GM18870 (cell line): Measurements from ENCODE around the gene ERCC2.
"Not testable (repeated sequence)": the region's sequence is repeated elsewhere in the genome, so short reads cannot be mapped to it uniquely, and the experiment has no call there.

Experiments used
- ATAC-seq: cut with Tn5 transposase; IDR thresholded peaks from one replicate; pipeline ENCODE4 v1.9.1; 2021; ENCODE audit warnings: moderate library complexity; ENCODE audit not compliant: unreplicated experiment

ERCC2 gene

DNA sequence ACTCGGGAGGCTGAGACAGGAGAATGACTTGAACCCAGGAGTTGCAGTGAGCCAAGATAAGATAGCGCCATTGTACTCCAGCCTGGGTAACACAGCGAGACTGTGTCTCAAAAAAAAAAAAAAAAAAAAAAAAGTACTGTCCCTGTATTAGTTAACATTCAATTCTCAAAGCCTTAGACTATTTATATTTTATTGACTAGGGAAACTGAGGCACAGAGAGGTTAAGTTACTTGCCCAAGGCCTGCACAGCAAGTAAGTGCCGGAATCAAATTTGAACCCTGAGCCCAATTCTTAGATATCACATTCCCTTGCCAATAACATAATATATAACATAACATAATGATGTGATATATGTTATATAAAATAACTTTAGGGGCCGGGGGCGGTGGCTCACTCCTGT is 30.7 kb downstream of the ERCC2 start:
- ATAC-seq, result no peak

DNA sequence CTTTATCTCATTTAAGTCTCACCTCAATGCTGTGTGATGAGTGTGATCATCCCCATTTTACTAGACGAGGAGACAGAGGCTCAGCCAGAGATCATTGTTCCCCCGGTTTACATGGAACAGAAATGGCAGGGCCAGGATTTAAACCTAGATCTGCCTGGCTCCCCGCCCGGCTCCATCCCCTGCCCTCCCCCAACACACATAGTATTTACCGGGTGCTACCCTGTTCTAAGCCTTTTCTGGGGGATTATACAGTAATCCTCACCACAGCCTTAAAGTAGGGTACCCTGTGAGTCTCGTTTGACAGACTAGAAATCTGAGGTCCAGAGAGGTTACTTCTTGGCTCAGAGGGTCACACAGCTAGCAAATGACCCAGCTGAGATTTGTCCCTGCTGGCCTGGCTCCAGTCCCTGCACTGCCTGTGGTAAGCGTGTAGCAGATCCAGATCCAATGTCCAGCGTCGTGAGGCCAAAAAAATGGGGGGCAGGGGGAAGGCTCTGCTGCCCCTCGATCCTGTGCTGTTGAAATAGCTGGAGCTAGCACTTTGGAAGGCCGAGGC is 33.6 kb downstream of the ERCC2 start:
- no peak for ATAC-seq

DNA sequence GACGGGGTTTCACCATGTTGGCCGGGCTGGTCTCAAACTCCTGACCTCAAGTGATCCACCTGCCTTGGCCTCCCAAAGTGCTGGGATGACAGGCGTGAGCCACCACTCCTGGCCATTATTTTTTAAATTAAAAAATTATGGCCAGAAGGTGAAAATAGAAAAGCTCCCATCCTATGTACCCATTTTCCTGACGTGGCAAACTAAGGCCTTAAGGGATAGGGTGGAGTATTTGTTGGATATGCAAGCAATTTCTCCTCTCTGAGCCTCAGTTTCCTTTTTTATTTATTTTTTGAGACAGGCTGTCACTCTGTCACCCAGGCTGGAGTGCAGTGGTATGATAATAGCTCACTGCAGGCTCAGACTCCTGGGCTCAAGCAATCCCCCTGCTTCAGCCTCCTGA is 35.5 kb downstream of the ERCC2 start:
- not testable (repeated sequence) for ATAC-seq

DNA sequence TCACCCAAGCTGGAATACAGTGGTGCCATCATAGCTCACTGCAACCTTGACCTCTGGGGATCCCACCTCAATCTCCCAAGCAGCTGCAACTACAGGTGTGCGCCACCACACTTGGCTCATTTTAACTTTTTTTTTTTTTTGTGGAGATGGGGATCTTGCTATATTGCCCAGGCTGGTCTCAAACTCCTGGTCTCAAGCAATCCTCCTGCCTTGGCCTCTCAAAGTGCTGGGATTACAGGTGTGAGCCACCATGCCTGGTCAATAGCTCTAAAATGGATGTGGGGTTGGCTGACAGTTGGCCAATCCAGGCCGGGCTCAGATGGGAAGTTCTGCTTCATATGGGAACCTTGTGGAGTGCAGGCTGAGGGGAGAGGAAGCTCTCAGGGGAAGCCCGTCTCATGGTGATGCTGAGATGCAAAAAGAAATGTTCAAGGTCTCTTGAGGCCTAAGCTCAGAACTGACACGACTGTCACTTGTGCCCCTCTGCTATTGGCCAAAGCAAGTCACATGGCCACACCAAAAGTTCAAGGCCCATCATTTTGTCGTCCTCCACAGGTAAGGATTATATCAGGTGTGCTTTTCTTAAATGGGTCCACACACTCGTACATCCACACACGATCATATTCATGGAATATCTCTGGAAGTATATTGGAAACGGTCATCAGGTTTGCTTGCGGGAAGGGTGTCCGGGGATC is 36.6 kb downstream of the ERCC2 start:
- no peak for ATAC-seq

DNA sequence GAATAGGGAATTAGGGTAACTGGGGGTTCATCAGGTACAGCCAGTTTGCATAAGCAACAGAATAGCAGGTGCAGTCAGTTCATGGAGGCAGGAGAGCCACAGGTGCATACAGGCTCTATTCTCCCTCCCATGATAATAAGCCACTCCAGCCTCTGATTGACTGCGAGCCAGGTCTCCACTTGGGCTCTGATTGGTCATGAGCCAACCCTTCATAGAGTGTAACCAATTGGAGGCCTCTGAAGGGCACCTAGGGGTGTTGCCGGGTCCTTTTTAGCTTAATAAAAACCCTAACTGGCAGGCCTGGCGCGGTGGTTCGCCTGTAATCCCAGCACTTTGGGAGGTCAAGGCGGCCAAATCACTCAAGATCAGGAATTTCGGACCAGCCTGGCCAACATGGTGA is 39.0 kb downstream of the ERCC2 start:
- no peak for ATAC-seq

DNA sequence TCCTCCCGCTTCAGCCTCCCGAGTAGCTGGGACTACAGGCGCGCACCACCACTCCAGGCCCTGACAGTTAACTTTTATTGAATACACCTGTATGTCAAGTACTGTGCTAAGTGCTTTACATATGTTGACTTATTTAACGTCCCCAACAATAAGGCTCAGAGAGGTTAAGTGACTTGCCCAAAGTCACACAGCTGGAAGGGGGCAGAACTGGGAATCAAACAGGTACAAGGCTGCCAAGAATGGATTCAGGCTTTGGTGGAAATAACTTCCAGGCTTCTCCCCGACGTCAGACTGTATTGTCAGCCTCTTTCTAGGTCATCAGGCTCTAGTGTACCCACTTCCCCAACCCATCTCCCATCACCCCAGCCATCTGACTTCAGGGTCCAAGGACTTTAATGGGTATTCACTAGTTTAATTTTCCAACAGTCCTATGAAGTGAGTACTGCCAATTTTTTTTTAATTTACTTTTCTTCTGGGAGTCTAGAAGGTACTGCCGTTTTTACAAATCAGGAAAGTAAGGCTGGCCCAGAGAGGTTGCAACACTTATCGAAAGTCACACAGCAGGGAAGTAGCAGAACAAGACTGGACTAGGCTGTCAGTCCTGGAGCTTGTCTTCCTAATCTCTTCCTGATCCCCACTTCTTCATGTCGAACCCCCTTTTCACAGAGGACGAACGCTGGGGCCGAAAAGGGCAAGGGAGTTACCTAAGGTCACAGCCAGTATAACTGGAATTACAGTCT is 42.8 kb downstream of the ERCC2 start:
- ATAC-seq, result no peak

DNA sequence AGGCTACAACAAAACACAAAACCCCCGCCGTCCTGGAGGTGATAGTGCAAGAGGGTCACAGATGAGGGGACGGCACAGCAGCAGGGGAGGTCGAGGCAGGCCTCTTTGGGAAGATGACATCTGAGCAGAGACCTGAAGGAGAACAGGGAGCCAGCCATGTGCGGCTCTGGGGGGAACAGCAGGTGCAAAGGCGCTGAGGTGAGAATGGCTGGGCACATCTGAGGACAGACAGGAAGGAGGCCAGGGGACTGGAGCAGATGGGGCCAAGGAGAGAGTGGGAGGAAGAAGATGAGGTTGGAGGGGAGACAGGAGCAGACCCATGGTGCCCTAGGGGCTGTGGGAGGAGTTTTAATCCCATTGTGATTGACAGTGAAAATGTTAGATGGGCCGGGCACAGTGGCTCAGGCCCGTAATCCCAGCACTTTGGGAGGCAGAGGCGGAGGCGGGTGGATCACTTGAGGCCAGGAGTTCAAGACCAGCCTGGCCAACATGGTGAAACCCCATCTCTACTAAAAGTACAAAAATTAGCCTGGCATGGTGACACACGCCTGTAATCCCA is 45.9 kb downstream of the ERCC2 start:
- no peak for ATAC-seq

DNA sequence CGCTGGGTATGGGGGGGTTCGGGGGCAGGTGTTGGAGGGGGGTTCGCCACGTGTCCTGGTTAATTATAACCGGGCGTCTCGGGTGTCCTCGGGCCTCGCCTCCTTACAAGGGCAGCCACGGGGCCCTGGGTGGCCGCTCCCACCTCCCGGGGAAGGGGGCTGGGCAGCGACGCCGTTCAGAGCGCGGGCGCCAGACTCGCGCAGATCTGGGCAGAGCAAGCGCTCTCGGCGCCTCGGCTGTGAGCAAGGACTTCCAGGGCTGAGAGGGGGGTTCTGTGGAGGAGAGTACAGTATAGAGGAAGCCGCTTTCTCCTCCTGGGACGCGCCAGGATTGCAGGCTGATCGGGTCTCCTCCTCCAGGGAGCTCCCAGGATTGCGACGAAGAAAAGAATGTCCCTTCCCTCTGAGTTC is 46.7 kb downstream of the ERCC2 start:
- ATAC-seq, result no peak

DNA sequence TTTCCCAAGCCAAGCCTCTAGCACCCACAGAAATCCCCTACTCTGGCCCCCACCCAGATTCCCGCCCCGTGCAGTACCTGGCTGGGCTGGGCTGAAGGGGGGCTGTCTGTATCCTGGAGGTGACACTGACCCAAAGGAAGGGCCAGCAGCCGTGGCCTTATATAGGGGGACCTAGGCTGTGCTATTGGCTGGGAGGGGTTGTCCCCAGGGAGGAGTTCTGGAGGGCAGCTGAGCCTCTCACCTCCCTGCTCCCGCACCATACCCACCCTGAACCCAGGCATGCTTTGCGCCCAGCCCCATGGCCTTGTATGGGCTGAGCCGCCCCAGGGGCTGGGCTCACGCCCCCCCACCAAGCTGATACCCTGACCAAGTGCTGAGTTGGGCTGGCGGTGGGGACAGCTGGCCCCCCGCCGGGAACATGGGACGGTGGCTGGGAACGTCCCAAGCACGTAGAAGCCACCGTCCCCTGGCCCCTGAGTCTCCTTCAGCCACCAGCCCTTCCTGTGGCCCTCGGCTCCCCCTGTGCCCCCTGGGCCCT is 47.6 kb downstream of the ERCC2 start, which contains the start of gene CKM:
Gene CKM, minus strand, starts transcription at position 132 of the 538 bp plus-strand sequence. CDS start 3,162 bp downstream, outside the sequence.
- no peak for ATAC-seq

DNA sequence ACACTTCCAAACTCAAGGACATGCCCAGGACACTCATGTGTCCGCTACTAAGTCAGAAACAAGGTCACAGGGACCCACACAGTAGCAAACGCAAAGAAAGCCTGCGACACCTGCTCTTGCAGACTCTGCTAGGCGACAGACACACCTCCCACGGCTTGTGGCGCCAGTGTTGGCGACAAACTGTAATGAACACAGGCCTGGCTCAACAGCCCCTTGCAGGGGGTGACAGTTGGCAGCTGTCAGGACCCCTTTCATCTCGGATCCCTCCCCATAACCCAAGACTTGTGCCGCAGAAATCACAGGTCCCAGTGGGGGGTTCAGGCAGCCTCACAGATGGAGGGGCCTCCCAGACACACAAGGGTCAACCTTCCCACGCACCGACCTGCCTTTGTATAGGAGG is 48.1 kb downstream of the ERCC2 start:
- no peak for ATAC-seq

DNA sequence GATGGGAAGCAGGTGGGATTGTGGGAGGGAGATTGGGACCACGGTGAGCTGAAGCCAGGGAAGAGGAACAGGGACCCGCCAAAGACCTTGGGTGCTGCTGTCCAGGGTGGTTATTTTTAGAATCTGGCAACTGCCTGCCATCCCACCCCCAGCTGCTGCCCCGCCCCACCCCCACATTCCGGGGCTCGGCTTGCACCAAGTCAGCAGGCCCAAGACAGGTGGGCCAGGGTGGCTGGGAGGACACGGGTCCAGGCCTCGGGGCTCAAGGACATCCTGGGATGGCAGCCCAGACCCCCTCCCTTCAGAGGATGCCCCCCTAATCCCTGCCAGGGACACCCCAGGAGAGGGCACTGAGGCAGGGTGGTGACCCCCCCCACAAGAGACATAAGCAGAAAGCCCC is 48.5 kb downstream of the ERCC2 start:
- no peak for ATAC-seq

DNA sequence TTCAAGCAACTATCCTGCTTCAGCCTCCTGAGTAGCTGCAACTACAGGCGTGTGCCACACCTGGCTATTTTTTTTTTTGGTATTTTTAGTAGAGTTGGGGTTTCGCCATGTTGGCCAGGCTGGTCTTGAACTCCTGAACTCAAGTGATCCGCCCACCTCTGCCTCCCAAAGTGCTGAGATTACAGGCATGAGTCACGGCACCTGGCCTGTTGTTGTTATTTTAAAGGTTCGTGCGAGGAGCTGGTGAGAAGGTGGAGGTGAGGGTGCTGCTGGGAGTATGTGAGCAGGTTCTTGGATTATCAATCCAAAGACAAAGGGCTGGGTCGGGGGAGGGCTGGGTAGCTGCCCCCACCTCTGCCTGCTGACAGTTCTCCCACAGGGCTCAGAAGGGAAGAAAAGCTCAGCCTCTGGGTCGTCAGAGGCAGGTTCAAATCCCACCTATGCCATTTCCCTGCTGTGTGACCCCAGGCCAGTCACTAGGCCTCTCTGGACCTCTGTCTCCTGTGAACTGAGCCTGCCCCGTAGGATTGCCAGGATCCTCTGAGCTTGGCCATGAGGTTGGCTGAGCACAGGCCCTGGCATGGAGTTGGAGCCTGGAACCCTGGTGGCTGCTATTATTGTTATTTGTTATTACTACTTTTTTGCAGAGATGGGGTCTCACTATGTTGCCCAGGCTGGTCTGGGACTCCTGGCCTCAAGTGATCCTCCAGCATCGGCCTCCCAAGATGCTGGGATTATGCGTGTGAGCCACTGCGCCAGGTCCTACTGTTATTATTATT is 49.2 kb downstream of the ERCC2 start:
- no peak for ATAC-seq

DNA sequence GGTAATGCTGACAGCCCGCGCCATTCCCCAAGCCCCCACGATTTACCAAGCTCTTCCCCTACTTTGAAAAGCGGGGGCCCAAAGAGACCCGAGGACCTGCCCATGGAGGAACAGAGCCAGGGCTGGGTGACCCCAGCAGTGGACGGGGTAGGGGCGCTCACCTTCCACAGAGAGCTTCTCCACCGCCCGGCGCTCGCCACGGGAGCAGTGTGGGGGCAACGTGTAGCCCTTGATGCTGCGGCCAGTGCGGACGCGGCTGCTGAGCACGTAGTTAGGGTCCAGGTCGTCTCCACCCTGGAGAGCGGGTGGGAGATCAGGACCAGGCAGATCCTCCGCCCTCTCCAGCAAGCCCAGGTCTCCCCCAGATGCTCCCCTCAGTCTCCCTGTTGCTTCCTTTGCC is 55.1 kb downstream of the ERCC2 start:
- no peak for ATAC-seq

DNA sequence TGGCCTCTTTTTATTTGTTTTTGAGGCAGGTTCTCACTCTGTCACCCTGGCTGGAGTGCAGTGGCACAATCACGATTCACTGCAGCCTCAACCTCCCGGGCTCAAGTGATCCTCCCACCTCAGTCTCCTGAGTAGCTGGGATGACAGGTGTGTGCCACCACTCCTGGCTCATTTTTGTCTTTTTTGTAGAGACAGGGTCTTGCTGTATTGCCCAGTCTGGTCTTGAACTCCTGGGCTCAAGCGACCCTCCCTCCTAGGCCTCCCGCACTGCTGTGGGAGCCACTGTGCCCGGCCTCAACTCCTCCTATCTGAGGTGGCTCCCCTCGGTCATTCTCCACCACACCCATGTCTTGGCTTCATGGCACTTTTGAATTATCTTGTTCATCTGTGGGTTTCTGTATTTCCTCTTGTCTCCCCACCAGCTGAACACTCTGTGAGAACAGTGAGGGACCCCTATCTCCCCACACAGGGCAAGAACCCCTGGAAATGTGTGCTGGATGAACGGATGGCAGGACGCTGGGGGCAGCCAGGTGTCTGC is 55.6 kb downstream of the ERCC2 start:
- no peak for ATAC-seq

DNA sequence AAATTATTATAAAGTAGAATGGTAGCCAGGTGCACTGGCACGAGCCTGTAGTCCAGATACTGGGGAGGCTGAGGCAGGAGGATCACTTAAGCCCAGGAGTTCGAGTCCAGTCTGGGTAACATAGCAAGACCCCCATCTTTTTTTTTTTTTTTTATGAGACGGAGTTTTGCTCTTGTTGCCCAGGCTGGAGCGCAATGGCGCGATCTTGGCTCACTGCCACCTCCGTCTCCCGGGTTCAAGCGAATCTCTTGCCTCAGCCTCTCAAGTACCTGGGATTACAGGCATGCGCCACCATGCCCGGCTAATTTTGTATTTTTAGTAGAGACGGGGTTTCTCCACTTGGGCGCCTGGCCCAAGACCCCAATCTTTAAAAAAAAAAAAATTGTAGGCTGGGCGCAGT is 58.1 kb downstream of the ERCC2 start:
- not testable (repeated sequence) for ATAC-seq

DNA sequence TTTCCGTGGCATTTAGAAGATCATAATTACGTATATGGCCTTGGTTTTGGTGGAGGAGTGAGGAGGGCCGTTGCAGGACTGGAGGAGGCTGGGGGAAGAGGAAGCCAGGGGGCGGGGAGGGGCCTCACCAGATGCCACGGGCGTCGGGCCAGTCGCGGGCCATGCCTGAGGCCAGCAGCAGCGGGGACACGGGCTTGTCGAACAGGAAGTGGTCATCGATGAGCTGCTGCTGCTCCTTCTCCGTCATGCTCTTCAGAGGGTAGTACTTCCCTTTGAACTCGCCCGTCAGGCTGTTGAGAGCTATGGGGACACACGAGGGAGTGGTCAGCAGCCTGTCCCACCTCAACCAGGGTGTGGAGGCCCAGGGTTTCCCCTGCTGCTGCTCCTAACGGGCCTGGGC is 58.8 kb downstream of the ERCC2 start:
- ATAC-seq, result no peak

DNA sequence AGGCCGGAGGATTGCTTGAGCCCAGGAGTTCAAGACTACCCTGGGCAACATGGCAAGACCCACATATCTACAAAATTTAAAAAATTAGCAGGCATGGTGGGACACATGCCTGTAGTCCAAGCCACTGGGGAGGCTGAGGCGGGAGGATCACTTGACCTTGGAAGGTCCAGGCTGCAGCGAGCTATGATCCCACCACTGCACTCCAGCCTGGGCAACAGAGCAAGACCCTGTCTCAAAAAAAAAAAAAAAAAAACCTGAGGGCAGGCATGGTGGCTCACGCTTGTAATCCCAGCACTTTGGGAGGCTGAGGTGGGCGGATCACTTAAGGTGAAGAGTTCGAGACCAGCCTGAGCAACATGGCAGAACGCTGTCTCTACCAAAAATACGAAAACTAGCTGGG is 61.1 kb downstream of the ERCC2 start:
- ATAC-seq, result not testable (repeated sequence)

DNA sequence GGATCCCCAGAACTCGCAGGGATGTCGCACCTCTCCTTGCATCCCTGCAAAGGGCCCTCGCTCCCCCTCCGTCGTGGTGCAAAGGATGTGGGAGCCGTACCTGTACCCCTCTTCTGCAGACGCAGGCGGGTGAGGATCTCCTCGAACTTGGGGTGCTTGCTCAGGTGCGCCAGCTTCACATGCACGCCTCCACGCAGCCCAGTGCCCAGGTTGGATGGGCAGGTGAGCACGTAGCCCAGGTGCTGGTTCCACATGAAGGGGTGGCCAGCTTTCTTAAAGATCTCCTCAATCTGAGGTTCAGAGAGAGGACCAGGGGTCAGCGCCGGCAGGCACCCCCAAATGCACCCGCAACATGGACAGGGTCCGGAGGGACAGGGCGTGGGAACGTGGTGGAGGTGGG is 63.0 kb downstream of the ERCC2 start:
- ATAC-seq, result no peak

DNA sequence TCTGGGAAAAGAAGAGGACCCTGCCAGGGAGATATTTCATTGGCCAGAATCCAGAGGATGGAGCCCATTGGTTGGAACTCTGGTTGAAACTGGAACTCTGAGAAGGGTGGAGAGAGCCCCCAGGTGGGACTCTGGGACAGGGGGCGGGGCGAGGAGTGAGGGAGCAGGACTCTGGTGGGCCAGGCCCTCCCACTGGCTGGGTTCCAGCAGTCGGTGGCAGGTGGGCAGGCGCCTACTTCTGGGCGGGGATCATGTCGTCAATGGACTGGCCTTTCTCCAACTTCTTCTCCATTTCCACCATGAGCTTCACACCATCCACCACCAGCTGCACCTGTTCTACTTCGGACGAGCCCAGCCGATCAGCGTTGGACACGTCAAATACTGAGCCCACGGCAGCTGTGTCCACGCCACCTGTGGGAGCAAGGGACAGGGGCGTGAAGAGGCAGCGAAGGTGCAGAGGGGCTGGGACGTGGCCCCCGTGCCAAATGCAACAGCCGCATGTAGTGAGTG is 63.8 kb downstream of the ERCC2 start:
- ATAC-seq, result no peak

DNA sequence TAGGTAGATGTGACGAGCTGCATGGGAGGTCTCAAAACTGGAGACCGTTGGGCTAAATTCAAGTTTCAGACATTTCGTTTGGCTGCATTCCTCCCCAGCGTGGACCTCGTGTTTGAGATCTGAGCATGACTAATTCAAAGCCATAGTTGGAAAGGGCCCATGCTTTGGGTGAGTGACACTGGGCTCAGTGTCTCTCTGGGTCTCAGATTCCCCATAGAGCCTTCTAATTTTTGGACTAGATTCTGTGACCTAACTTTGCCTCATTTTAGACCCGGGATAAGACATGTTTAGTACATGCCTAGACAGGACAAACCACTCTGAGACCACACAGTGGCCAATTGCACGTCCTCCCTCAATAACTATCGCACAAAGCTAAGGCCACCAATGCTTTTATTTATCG is 64.3 kb downstream of the ERCC2 start:
- ATAC-seq, result no peak
